ENCODE measurements around the gene EMC1. TPM values are rescaled to one million over a fixed set of nuclear protein-coding genes. Genes with fewer than 3 reads are reported as not detected.
"Not testable (repeated sequence)": the region's sequence is repeated elsewhere in the genome, so short reads cannot be mapped to it uniquely, and the experiment has no call there.

The EMC1 gene
- total RNA-seq, 4 donors from 2014 or later: 16.2 to 43.1 (median 36.1) TPM

GRCh38 chr1:19287436-19288185 lies 36.3 kb upstream of the EMC1 start:
- Histone ChIP-seq H3K4me1 (peaks cover 5 to 17% (median 14%) of the 10 kb centered on the region in 4 donors), H3K27ac (replicated peaks in 1 of 4) (no peak overlapping the region), H3K36me3 (peaks cover 0 to 14% (median 0%) of the 10 kb centered on the region in 4 donors), H3K9me3 (peaks cover 0 to 4% (median 0%) of the 10 kb centered on the region in 4 donors), H3K4me3 (no peak overlapping the region), H3K27me3 (no peaks in the 10 kb centered on the region)
- intact Hi-C loops (cut with DNase I): no loop called here
- 93% methylated on average over 13 of the region's 13 CpGs for WGBS
- DNase-seq (ENCODE audit: extremely low spot score): no peak
- no peak for TF ChIP-seq POLR2A (IDR thresholded peaks at IDR 0.05; ENCODE audit: low read depth)
- TF ChIP-seq CTCF (IDR thresholded peaks at IDR 0.05): no peak
- no peak for TF ChIP-seq POLR2AphosphoS5 (IDR thresholded peaks at IDR 0.05)
- TF ChIP-seq EP300 (IDR thresholded peaks at IDR 0.05): no peak

DNA sequence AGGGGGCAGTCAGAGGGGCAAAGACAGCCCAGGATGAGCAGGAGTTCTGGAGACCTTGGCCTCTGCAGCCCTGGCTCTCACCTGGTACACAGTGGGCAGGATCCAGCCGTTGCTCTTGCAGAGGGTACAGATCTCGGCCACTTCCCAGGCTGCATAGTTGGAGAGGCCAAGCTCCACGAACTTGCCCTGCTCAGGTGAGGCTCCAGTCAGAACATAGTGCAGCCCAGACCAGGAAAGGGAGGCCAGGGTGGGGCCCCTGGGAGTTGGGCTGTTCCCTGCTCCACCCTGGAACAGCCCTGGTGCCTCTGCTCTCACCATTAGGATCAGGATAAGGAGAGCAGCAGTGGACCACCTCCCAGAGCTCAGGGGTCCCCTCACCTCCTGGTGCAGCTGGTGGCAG lies 34.5 kb upstream of the EMC1 start:
- WGBS: no CpG with 5 or more reads among the region's 3 CpGs
- H3K4me3 ChIP-seq; H3K27ac ChIP-seq (replicated peaks in 1 of 4); DNase-seq (ENCODE audit: extremely low spot score); H3K9me3 ChIP-seq; intact Hi-C loops (cut with DNase I); H3K27me3 ChIP-seq: not testable (repeated sequence)
- Histone ChIP-seq H3K36me3 (peaks cover 0 to 14% (median 0%) of the 10 kb centered on the region in 4 donors), H3K4me1 (peaks cover 5 to 17% (median 14%) of the 10 kb centered on the region in 4 donors)

DNA sequence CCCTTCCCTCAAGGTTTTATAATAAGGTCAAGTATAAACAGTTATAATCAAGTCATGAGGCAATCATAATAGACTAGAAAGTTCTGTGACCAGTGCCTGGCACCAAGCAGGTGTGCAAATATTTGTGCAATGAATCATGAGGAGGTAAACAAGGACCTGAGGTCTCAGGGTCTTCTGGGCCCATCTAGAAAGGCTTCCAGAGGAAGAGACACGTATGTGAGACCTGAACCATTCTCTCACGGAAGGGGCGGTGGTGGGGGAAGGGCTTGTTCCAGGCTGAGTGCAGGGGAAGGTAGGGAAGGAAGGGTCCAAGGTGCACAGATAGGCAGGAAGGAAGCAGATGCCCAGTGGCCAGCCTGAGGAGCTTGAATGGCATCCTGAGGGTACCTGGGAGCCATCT lies 34.0 kb upstream of the EMC1 start:
- H3K27ac ChIP-seq (replicated peaks in 1 of 4); H3K4me3 ChIP-seq; H3K27me3 ChIP-seq; H3K9me3 ChIP-seq; intact Hi-C loops (cut with DNase I); DNase-seq (ENCODE audit: extremely low spot score): not testable (repeated sequence)
- 94% methylated on average over 3 of the region's 3 CpGs for WGBS
- H3K4me1 ChIP-seq: peaks cover 5 to 17% (median 14%) of the 10 kb centered on the region in 4 donors
- H3K36me3 ChIP-seq: peaks cover 0 to 14% (median 0%) of the 10 kb centered on the region in 4 donors

GRCh38 chr1:19284881-19285280 lies 33.6 kb upstream of the EMC1 start:
- intact Hi-C loops (cut with DNase I): no loop called here
- peaks cover 5 to 17% (median 14%) of the 10 kb centered on the region in 4 donors for H3K4me1 ChIP-seq
- WGBS: 85% methylated on average over 8 of the region's 8 CpGs
- DNase-seq (ENCODE audit: extremely low spot score): no peak
- H3K36me3 ChIP-seq: peaks cover 0 to 14% (median 0%) of the 10 kb centered on the region in 4 donors
- no peak overlapping the region for H3K4me3 ChIP-seq
- no peaks in the 10 kb centered on the region for H3K27me3 ChIP-seq
- no peak for TF ChIP-seq EP300 (IDR thresholded peaks at IDR 0.05)
- TF ChIP-seq POLR2AphosphoS5 (IDR thresholded peaks at IDR 0.05): no peak
- TF ChIP-seq CTCF (IDR thresholded peaks at IDR 0.05): no peak
- no peak for TF ChIP-seq POLR2A (IDR thresholded peaks at IDR 0.05; ENCODE audit: low read depth)
- no peaks in the 10 kb centered on the region for H3K9me3 ChIP-seq
- no peak overlapping the region for H3K27ac ChIP-seq (replicated peaks in 1 of 4)

GRCh38 chr1:19283891-19284290 lies 32.6 kb upstream of the EMC1 start:
- DNase-seq (ENCODE audit: extremely low spot score): no peak
- Histone ChIP-seq H3K4me1 (peaks cover 2 to 10% (median 8%) of the 10 kb centered on the region in 4 donors), H3K4me3 (no peak overlapping the region), H3K27me3 (no peaks in the 10 kb centered on the region), H3K9me3 (no peaks in the 10 kb centered on the region), H3K36me3 (peaks cover 0 to 14% (median 0%) of the 10 kb centered on the region in 4 donors), H3K27ac (replicated peaks in 1 of 4) (no peak overlapping the region)
- 89% methylated on average over 8 of the region's 9 CpGs for WGBS
- TF ChIP-seq CTCF (IDR thresholded peaks at IDR 0.05) (no peak), POLR2AphosphoS5 (IDR thresholded peaks at IDR 0.05) (no peak), EP300 (IDR thresholded peaks at IDR 0.05) (no peak), POLR2A (IDR thresholded peaks at IDR 0.05; ENCODE audit: low read depth) (no peak)
- intact Hi-C loops (cut with DNase I): no loop called here
